ENCODE data around the gene ADAM17.

ADAM17 gene

GRCh38 chr2:9463698-9464034, 92.0 kb downstream of the ADAM17 start:
- TF ChIP-seq CTCF (IDR thresholded peaks at IDR 0.05; ENCODE audit: control extremely low read depth, extremely low read depth, low read depth, missing control alignments) = no peak
- ChIA-PET CTCF (interaction anchor here (1.3 kb wide), 1 partner anchor 10 kb away, joined by 3 read pairs; no protein-coding TSS in a partner anchor), POLR2A (no interaction called here)
- DNase-seq (ENCODE audit: extremely low spot score) = no peak

GRCh38 chr2:9462886-9463697, 92.5 kb downstream of the ADAM17 start:
- no peak for DNase-seq (ENCODE audit: extremely low spot score)
- CTCF ChIA-PET = interaction anchor here (0.7 to 1.3 kb wide), 2 partner anchors 9 to 10 kb away, joined by 3 read pairs; no protein-coding TSS in a partner anchor
- TF ChIP-seq CTCF (IDR thresholded peaks at IDR 0.05; ENCODE audit: control extremely low read depth, extremely low read depth, low read depth, missing control alignments) = no peak
- POLR2A ChIA-PET = no interaction called here

- TF ChIP-seq CTCF (IDR thresholded peaks at IDR 0.05; ENCODE audit: control extremely low read depth, extremely low read depth, low read depth, missing control alignments) = no peak
- DNase-seq (ENCODE audit: extremely low spot score) = no peak
- ChIA-PET POLR2A (no interaction called here), CTCF (interaction anchor here (0.7 to 1.3 kb wide), 2 partner anchors 9 kb away, joined by 3 read pairs; no protein-coding TSS in a partner anchor)
Measured at GRCh38 chr2:9462313-9462712, 93.3 kb downstream of the ADAM17 start.

GRCh38 chr2:9461079-9461478, 94.6 kb downstream of the ADAM17 start:
- DNase-seq (ENCODE audit: extremely low spot score) = no peak
- CTCF ChIA-PET = no interaction called here
- no peak for TF ChIP-seq CTCF (IDR thresholded peaks at IDR 0.05; ENCODE audit: control extremely low read depth, extremely low read depth, low read depth, missing control alignments)
- POLR2A ChIA-PET = no interaction called here

- TF ChIP-seq CTCF (IDR thresholded peaks at IDR 0.05; ENCODE audit: control extremely low read depth, extremely low read depth, low read depth, missing control alignments) = no peak
- POLR2A ChIA-PET = no interaction called here
- DNase-seq (ENCODE audit: extremely low spot score) = no peak
- CTCF ChIA-PET = no interaction called here
Measured at GRCh38 chr2:9460441-9461017, 95.1 kb downstream of the ADAM17 start.

- no peak for TF ChIP-seq CTCF (IDR thresholded peaks at IDR 0.05; ENCODE audit: control extremely low read depth, extremely low read depth, low read depth, missing control alignments)
- DNase-seq (ENCODE audit: extremely low spot score) = no peak
- POLR2A ChIA-PET = no interaction called here
- CTCF ChIA-PET = interaction anchor here (1.5 kb wide), 1 partner anchor 16 kb away, joined by 3 read pairs; no protein-coding TSS in a partner anchor
Measured at GRCh38 chr2:9451231-9451630, 104.4 kb downstream of the ADAM17 start.
